ENCODE data around the gene NEDD4L. TPM values are rescaled to one million over a fixed set of nuclear protein-coding genes. Genes with fewer than 3 reads are reported as not detected.

NEDD4L gene
- total RNA-seq, 1 donor from 2014 or later = 41.1 TPM

- no peak for TF ChIP-seq CTCF (IDR thresholded peaks at IDR 0.05)
- DNase-seq (ENCODE audit: extremely low spot score, unreplicated experiment) = no peak
- Mint-ChIP-seq H3K36me3 (ENCODE audit: unreplicated experiment) (no peaks in the 10 kb centered on the region), H3K27ac (ENCODE audit: unreplicated experiment) (no peak overlapping the region), H3K9me3 (ENCODE audit: unreplicated experiment) (no peaks in the 10 kb centered on the region), H3K27me3 (ENCODE audit: unreplicated experiment) (no peaks in the 10 kb centered on the region), H3K4me3 (ENCODE audit: unreplicated experiment) (no peak overlapping the region), H3K4me1 (ENCODE audit: unreplicated experiment) (peaks cover 62% of the 10 kb centered on the region)
Measured at GRCh38 chr18:58227361-58227930, 183.4 kb downstream of the NEDD4L start.

- no peaks in the 10 kb centered on the region for H3K36me3 Mint-ChIP-seq (ENCODE audit: unreplicated experiment)
- TF ChIP-seq CTCF (IDR thresholded peaks at IDR 0.05) = no peak
- H3K4me3 Mint-ChIP-seq (ENCODE audit: unreplicated experiment) = no peak overlapping the region
- no peaks in the 10 kb centered on the region for H3K27me3 Mint-ChIP-seq (ENCODE audit: unreplicated experiment)
- DNase-seq (ENCODE audit: extremely low spot score, unreplicated experiment) = no peak
- H3K9me3 Mint-ChIP-seq (ENCODE audit: unreplicated experiment) = no peaks in the 10 kb centered on the region
- no peak overlapping the region for H3K27ac Mint-ChIP-seq (ENCODE audit: unreplicated experiment)
- H3K4me1 Mint-ChIP-seq (ENCODE audit: unreplicated experiment) = peaks cover 59% of the 10 kb centered on the region
Measured at GRCh38 chr18:58228176-58228575, 184.2 kb downstream of the NEDD4L start.

GRCh38 chr18:58228762-58229161, 184.7 kb downstream of the NEDD4L start:
- Mint-ChIP-seq H3K9me3 (ENCODE audit: unreplicated experiment) (no peaks in the 10 kb centered on the region), H3K4me3 (ENCODE audit: unreplicated experiment) (no peak overlapping the region), H3K36me3 (ENCODE audit: unreplicated experiment) (no peaks in the 10 kb centered on the region), H3K4me1 (ENCODE audit: unreplicated experiment) (peaks cover 56% of the 10 kb centered on the region), H3K27me3 (ENCODE audit: unreplicated experiment) (no peaks in the 10 kb centered on the region), H3K27ac (ENCODE audit: unreplicated experiment) (no peak overlapping the region)
- no peak for TF ChIP-seq CTCF (IDR thresholded peaks at IDR 0.05)
- no peak for DNase-seq (ENCODE audit: extremely low spot score, unreplicated experiment)

- no peaks in the 10 kb centered on the region for H3K9me3 Mint-ChIP-seq (ENCODE audit: unreplicated experiment)
- no peaks in the 10 kb centered on the region for H3K36me3 Mint-ChIP-seq (ENCODE audit: unreplicated experiment)
- peaks cover 52% of the 10 kb centered on the region for H3K4me1 Mint-ChIP-seq (ENCODE audit: unreplicated experiment)
- no peak overlapping the region for H3K4me3 Mint-ChIP-seq (ENCODE audit: unreplicated experiment)
- H3K27ac Mint-ChIP-seq (ENCODE audit: unreplicated experiment) = no peak overlapping the region
- DNase-seq (ENCODE audit: extremely low spot score, unreplicated experiment) = no peak
- no peaks in the 10 kb centered on the region for H3K27me3 Mint-ChIP-seq (ENCODE audit: unreplicated experiment)
- TF ChIP-seq CTCF (IDR thresholded peaks at IDR 0.05) = no peak
Measured at GRCh38 chr18:58229162-58229561, 185.1 kb downstream of the NEDD4L start.

GRCh38 chr18:58230438-58231179, 186.6 kb downstream of the NEDD4L start:
- H3K27me3 Mint-ChIP-seq (ENCODE audit: unreplicated experiment) = no peaks in the 10 kb centered on the region
- DNase-seq (ENCODE audit: extremely low spot score, unreplicated experiment) = no peak
- peaks cover 41% of the 10 kb centered on the region for H3K4me1 Mint-ChIP-seq (ENCODE audit: unreplicated experiment)
- no peak for TF ChIP-seq CTCF (IDR thresholded peaks at IDR 0.05)
- no peaks in the 10 kb centered on the region for H3K9me3 Mint-ChIP-seq (ENCODE audit: unreplicated experiment)
- H3K4me3 Mint-ChIP-seq (ENCODE audit: unreplicated experiment) = no peak overlapping the region
- no peaks in the 10 kb centered on the region for H3K36me3 Mint-ChIP-seq (ENCODE audit: unreplicated experiment)
- peak overlapping the region; percentile 32 for H3K27ac Mint-ChIP-seq (ENCODE audit: unreplicated experiment)
